HG02973 (cell line): ENCODE results near the gene PSMF1.
"Not testable (repeated sequence)": the region's sequence is repeated elsewhere in the genome, so short reads cannot be mapped to it uniquely, and the experiment has no call there.

Experiments
- ATAC-seq: cut with Tn5 transposase; IDR thresholded peaks from one replicate; pipeline ENCODE4 v1.9.1; 2021; ENCODE audit warnings: moderate library complexity; ENCODE audit not compliant: unreplicated experiment

Gene PSMF1

DNA sequence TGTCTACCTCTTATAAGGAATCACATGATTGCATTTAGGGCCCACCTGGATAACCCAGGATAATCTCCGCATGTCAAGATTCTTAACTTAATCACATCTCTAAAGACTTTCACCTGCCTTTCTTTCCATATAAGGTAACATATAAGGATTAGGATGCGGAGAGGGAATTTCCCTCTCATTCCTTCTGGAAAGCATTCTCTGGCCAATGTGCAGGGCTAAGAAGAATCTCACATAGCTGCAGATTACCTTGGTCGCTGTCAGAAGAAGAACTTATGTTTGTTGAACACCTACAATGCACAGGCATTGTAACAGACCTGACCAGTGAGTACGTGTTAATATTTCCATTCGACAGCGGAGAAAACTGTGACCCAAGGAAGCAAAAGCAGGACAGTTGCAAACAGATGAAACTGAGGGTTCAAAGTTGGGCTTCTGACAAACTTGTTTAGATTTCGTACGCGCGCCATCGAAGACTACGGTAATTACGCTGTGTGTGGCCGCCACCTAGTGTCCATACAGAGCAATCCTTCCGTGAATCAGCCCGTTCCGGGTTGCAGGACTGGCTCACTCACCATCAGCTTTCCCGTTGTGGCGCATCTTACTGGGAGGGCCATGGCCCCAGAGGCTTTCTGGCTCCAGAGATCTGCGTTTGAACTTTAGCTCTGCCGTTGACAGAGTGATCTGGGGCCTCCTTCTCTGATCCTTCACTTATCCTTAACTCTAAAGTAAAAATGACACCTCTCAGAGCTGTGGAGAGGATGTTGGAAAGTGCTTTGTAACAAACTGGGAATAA is 94.4 kb downstream of the PSMF1 start:
- no peak for ATAC-seq

DNA sequence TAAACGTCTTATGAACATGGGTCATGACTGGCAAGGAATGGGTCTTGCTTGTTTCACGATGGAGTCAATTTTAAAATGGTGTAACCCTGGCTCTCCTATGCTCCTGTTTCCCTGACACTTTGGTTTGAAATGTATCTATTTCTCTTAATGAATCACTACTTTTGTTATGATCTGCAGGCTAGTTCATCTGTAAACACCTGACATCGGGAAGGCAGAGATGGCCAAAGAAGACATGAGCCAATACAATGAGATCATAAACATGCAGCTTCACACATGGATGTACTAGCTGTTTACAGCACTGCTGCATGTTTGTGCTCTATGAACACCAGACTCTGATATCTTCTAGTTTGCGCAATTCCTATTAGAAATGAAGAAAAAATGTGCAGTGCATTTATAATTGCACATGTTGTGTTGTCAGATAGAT is 96.4 kb downstream of the PSMF1 start:
- no peak for ATAC-seq

DNA sequence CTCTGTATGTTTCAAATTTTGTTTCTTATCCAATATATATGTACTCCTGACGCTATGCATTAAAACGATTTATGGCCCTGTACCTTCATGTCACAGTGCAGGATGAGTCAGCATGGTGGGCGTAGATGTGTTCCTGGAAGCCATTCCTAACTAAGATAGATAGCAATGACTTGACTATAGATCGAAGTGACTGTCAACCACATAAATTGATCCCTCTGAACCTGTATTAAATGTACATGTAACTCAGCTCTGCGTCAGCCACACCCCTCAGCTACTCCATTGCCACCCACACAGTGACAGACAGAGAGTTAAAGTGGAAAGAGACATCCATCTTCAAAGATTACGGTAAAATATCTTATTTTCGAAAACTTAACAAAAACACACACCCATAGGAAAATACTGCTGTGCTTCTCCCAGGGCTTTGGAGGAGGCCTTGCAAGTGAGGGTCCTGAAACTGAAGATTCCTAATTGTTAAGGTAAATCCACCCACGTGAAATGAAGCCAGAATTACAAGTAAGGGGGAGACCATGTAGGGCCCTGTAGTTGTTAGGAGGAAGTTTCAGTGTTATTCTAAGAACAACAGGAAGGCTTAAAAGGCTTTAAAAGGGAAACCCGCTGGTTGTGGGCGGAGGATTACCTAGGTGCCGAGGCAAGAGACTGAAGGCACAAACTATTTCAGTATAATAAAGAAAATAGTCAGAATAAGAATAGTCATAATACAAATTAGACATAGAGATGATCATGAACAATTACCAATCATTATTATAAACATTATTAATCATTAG is 97.2 kb downstream of the PSMF1 start:
- no peak for ATAC-seq

DNA sequence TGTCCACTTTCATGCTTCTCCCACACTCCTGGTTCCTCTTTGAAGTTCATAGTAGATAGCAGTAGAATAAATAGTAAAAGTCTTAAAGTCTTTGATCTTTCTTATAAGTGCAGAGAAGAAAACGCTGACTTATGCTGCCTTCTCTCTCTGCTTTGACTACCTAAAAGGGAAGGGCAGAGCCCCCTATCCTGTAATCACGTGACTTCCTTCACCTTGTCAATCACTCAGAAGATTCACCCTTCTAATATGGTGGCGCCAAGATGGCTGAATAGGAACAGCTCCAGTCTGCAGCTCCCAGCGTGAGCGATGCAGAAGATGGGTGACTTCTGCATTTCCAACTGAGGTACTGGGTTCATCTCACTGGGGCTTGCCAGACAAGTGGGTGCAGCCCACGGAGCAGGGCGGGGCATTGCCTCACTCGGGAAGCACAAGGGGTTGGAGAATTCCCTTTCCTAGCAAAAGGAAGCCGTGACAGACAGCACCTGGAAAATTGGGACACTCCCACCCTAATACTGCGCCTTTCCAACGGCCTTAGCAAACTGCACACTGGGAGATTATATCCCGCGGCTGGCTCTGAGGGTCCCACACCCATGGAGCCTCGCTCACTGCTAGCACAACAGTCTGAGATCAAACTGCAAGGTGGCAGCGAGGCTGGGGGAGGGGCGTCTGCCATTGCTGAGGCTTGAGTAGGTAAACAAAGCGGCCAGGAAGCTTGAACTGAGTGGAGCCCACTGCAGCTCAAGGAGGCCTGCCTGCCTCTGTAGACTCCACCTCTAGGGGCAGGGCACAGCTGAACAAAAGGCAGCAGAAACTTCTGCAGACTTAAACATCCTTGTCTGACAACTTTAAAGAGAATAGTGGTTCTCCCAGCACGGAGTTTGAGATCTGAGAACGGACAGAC is 98.4 kb downstream of the PSMF1 start:
- ATAC-seq, result not testable (repeated sequence)
